Right atrium auricular region (tissue), 2 donors: Measurements from ENCODE around the gene RIMBP2. TPM values are rescaled to one million over a fixed set of nuclear protein-coding genes. Genes with fewer than 3 reads are reported as not detected.

ENCODE experiments used
- DNase-seq: peaks from one replicate; pipeline ENCODE4 v3.0.0-alpha.2; 2019; ENCODE audit warnings: low spot score
- H3K27ac ChIP-seq, 2 donors: fragments of 200-600 bp; sonication (generic); 1 replicate in 1 of 2; 2 replicates in 1 of 2; pipeline ENCODE4 v1.5.1; 2016 to 2019
- H3K27me3 ChIP-seq, 2 donors: fragments of 200-600 bp; sonication (generic); one replicate each; pipeline versions ENCODE4 v1.5.1 to v1.6.0; 2017 to 2019
- H3K36me3 ChIP-seq: fragments of 200-600 bp; sonication (generic); one replicate; pipeline ENCODE4 v1.5.1; 2016
- H3K4me1 ChIP-seq, 2 donors: fragments of 200-600 bp; sonication (generic); one replicate each; pipeline versions ENCODE4 v1.5.1 to v1.6.0; 2017 to 2019
- H3K4me3 ChIP-seq, 2 donors: fragments of 200-600 bp; sonication (generic); 1 replicate in 1 of 2; 2 replicates in 1 of 2; pipeline ENCODE4 v1.5.1; 2017 to 2019; ENCODE audit warnings: mild to moderate bottlenecking in 1 of 2, moderate library complexity in 1 of 2
- H3K9me3 ChIP-seq, 2 donors: fragments of 200-600 bp; sonication (generic); one replicate each; pipeline ENCODE4 v1.5.1; 2019
- total RNA-seq, 2 donors: library from RNA; depleted of rRNA; stranded (reverse); fragments of >200 nt; gene quantifications; one replicate each; pipeline ENCODE4 v1.1.0, GENCODE V29; 2016
- TF ChIP-seq, protein P1 (sequence below), 2 donors: fragments of 200-600 bp; sonication (generic); IDR thresholded peaks; one replicate each; pipeline ENCODE4 v1.5.1; 2019; ENCODE audit warnings: antibody characterized with exemption in 2 of 2

RIMBP2 gene
- total RNA-seq, 2 donors from 2014 or later, result 0.04 TPM; not detected in 1

GRCh38 chr12:130628304-130628703 lies 87.8 kb downstream of the RIMBP2 start:
- TF ChIP-seq, protein P1, sequence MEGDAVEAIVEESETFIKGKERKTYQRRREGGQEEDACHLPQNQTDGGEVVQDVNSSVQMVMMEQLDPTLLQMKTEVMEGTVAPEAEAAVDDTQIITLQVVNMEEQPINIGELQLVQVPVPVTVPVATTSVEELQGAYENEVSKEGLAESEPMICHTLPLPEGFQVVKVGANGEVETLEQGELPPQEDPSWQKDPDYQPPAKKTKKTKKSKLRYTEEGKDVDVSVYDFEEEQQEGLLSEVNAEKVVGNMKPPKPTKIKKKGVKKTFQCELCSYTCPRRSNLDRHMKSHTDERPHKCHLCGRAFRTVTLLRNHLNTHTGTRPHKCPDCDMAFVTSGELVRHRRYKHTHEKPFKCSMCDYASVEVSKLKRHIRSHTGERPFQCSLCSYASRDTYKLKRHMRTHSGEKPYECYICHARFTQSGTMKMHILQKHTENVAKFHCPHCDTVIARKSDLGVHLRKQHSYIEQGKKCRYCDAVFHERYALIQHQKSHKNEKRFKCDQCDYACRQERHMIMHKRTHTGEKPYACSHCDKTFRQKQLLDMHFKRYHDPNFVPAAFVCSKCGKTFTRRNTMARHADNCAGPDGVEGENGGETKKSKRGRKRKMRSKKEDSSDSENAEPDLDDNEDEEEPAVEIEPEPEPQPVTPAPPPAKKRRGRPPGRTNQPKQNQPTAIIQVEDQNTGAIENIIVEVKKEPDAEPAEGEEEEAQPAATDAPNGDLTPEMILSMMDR (IDR thresholded peaks at IDR 0.05), result no peak
- H3K4me3 ChIP-seq, result no peak overlapping the region
- no peak overlapping the region for H3K27ac ChIP-seq
- H3K4me1 ChIP-seq, result no peaks in the 10 kb centered on the region
- no peaks in the 10 kb centered on the region for H3K27me3 ChIP-seq
- DNase-seq, result no peak
- peaks cover 0 to 3% of the 10 kb centered on the region in 2 donors for H3K9me3 ChIP-seq
- no peaks in the 10 kb centered on the region for H3K36me3 ChIP-seq

DNA sequence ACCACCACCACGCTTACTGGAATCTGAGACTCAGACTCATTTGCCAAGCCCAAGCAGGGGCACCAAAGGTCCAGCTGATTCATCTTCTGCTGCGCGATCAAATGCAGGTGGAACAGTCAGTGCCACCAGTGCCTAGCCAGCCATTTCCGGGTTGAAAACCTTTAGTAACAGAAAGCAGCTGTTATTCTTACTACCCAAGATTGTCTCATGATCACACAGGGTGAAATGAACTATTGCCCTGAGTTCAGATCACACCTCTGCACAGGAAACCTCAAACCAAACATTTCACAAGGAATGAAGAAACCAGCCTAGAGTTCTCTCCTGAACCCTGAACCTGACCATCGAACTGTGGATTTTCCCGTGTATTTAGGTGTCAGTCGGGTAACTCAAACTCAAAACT lies 88.9 kb downstream of the RIMBP2 start:
- H3K4me3 ChIP-seq, result no peak overlapping the region
- H3K4me1 ChIP-seq, result no peaks in the 10 kb centered on the region
- peaks cover 0 to 13% of the 10 kb centered on the region in 2 donors for H3K9me3 ChIP-seq
- H3K36me3 ChIP-seq, result no peaks in the 10 kb centered on the region
- DNase-seq, result no peak
- no peaks in the 10 kb centered on the region for H3K27me3 ChIP-seq
- H3K27ac ChIP-seq, result no peak overlapping the region
- TF ChIP-seq, protein P1 (IDR thresholded peaks at IDR 0.05), result no peak

GRCh38 chr12:130626601-130627000 lies 89.5 kb downstream of the RIMBP2 start:
- Histone ChIP-seq H3K27me3 (no peaks in the 10 kb centered on the region), H3K4me1 (no peaks in the 10 kb centered on the region), H3K27ac (no peak overlapping the region), H3K4me3 (no peak overlapping the region), H3K9me3 (peaks cover 0 to 13% of the 10 kb centered on the region in 2 donors), H3K36me3 (no peaks in the 10 kb centered on the region)
- TF ChIP-seq, protein P1 (IDR thresholded peaks at IDR 0.05), result no peak
- DNase-seq, result no peak

- no peaks in the 10 kb centered on the region for H3K36me3 ChIP-seq
Observed at GRCh38 chr12:130625201-130625600, 90.9 kb downstream of the RIMBP2 start.

DNA sequence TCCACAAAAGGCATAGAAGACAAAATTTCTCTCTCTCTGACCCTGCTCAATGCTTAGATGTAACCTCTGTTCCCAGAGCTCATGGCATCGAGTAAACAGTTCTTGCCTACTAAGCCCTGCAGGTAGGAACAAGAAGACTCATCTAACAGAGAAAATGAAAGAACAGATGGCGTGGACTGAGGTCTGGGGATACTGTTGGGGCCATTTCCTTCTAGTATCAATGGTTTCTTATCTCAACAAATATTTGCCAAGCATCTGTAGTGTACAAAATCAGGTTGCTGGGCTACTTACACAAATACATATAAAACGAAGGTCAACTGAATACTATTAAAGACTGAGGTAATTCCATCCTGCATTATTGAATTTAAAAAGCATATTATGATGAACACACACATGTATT lies 93.3 kb downstream of the RIMBP2 start:
- no peak overlapping the region for H3K4me3 ChIP-seq
- TF ChIP-seq, protein P1 (IDR thresholded peaks at IDR 0.05), result no peak
- no peak overlapping the region for H3K27ac ChIP-seq
- H3K4me1 ChIP-seq, result no peaks in the 10 kb centered on the region
- H3K36me3 ChIP-seq, result no peaks in the 10 kb centered on the region
- H3K9me3 ChIP-seq, result peaks cover 0 to 10% of the 10 kb centered on the region in 2 donors
- H3K27me3 ChIP-seq, result no peaks in the 10 kb centered on the region
- no peak for DNase-seq

More at GRCh38 chr12:130625201-130625600, 90.9 kb downstream of the RIMBP2 start:
- no peak overlapping the region for H3K27ac ChIP-seq
- DNase-seq, result no peak
- H3K4me1 ChIP-seq, result no peaks in the 10 kb centered on the region
- no peak overlapping the region for H3K4me3 ChIP-seq
- peaks cover 0 to 10% of the 10 kb centered on the region in 2 donors for H3K9me3 ChIP-seq
- TF ChIP-seq, protein P1 (IDR thresholded peaks at IDR 0.05), result no peak
- no peaks in the 10 kb centered on the region for H3K27me3 ChIP-seq

- TF ChIP-seq, protein P1 (IDR thresholded peaks at IDR 0.05), result no peak
- H3K36me3 ChIP-seq, result no peaks in the 10 kb centered on the region
- DNase-seq, result no peak
Observed at GRCh38 chr12:130621696-130622298, 94.3 kb downstream of the RIMBP2 start.

More at GRCh38 chr12:130621696-130622298, 94.3 kb downstream of the RIMBP2 start:
- Histone ChIP-seq H3K27me3 (no peaks in the 10 kb centered on the region), H3K9me3 (peaks cover 0 to 10% of the 10 kb centered on the region in 2 donors), H3K27ac (no peak overlapping the region), H3K4me1 (no peaks in the 10 kb centered on the region), H3K4me3 (no peak overlapping the region)
